ENCODE results near the gene BRD7.
"Not testable (repeated sequence)": the region's sequence is repeated elsewhere in the genome, so short reads cannot be mapped to it uniquely, and the experiment has no call there.

BRD7 gene

DNA sequence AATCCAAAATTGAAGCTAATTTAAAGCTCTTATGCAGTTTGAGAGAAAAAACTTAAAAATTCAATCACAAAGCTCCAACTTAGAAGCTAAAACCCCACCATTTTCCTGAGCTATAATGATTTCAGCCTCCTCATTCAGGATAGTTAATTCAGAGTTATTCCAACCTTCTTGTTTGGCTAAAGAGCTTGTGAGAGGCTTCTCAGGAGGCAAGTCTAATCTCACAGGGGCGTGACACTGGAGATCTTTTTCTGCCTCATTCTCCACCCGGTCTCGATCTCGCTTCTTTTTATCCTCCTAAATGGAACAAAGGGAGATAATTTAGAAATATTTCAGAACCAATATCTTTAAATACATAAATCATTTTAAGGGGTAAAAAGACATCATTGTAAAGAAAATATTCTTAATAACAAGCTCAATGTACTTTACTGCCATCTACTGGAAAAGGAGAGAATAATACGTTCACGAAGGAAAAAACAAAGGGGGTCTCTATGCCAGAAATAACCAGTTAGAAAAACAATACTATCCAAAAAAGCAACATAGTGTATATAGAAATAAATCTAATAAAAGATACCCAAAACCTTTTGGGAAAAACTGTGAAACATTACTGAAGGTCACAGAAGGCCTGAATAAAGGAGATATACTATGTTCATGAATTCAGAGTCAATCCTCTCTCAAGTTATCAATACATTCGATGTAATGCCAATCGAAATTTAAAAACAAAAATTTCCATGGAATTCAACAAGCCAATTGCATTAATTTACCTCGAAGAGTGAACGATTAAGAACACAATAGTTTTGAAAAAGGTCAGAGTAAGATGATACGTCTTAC lies 13.9 kb downstream of the BRD7 start:
- DNase-seq: no peak

DNA sequence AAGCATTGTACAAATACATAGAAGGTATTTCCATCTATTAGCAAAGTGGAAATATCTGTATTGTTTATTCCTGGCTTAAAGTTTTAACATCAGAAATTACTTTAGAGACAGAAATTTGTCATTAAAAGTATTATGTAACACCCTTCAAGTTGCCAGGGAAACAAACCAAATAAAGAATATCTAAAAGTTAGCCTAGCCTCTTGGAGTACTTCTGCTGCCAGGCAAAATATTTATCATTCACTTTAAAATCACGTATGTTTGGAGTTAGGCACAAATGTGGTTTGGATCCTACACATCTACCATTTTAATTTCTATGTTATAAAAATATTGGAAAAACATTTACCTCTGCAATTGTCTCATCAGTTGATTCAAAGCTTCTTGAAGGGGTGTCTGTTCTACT lies 14.7 kb downstream of the BRD7 start:
- DNase-seq: no peak

DNA sequence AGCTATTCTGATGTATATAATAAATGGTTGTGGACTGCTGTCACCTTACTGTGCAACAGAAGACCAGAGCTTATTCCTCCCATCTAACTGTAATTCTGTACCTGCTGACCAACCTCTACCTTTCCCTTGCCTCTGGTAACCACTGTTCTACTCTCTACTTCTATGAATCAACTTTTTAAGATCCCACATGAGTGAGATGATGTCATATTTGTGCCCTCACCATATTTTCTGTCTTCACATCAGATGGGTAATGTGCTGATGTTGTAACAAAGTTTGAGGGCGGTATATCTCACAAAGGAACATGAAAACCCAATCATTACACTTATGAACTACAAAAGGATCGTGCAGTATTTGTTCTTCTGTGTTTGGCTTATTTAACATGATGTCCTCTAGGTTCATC lies 16.8 kb downstream of the BRD7 start:
- no peak for DNase-seq

DNA sequence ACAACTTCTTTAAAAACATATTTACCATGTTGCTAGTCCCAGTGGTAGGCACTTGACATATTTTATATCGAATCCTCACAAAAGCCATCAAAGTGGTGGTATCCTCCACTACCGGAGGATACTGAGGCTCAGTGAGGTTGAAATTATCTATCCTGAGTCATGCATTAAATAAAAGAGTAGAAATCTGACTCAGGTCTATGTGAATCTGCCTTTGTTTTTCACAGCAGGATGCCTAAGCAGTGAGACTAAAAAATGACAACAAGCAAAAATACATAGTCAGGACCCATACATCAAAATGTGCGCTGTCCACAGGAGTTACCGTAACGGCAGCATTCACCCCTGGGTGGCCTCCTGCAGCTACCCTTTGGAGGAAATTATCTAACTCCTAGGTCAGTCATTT lies 17.7 kb downstream of the BRD7 start:
- no peak for DNase-seq

DNA sequence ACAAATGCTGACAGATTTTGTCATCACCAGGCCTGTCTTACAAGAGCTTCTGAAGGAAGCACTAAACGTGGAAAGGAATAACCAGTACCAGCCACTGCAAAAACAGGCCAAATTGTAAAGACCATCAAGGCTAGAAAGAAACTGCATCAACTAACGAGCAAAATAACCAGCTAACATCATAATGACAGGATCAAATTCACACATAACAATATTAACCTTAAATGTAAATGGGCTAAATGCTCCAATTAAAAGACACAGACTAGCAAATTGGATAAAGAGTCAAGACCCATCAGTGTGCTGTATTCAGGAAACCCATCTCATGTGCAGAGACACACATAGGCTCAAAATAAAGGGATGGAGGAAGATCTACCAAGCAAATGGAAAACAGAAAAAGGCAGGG lies 23.6 kb downstream of the BRD7 start:
- not testable (repeated sequence) for DNase-seq

DNA sequence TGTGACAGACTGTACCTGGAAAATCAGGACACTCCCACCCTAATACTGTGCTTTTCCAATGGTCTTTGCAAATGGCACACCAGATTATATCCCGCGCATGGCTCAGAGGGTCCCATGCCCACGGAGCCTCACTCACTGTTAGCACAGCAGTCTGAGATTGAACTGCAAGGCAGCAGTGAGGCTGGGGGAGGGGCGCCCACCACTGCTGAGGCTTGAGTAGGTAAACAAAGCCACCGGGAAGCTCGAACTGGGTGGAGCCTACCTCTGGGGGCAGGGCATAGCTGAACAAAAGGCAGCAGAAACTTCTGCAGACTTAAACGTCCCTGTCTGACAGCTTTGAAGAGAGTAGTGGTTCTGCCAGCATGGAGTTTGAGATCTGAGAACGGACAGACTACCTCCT lies 25.2 kb downstream of the BRD7 start:
- not testable (repeated sequence) for DNase-seq

DNA sequence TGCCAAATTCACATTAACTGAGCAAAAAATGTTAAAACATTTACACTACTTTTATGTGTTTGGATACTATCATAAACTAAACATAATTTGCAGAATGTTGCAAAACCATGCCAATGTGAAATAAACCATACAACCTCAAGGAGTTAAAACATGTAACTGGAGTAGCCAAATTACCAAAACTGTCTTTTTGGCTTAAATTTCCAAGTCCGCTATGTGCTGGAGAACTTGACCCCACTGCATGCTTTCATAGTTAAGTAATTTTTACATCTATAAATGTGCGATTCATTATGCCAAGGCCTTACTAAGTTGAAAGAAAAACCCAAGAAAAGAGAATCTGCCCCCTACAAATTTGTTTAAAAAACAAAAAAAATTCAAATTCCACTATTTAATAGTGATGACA lies 28.2 kb downstream of the BRD7 start:
- no peak for DNase-seq

DNA sequence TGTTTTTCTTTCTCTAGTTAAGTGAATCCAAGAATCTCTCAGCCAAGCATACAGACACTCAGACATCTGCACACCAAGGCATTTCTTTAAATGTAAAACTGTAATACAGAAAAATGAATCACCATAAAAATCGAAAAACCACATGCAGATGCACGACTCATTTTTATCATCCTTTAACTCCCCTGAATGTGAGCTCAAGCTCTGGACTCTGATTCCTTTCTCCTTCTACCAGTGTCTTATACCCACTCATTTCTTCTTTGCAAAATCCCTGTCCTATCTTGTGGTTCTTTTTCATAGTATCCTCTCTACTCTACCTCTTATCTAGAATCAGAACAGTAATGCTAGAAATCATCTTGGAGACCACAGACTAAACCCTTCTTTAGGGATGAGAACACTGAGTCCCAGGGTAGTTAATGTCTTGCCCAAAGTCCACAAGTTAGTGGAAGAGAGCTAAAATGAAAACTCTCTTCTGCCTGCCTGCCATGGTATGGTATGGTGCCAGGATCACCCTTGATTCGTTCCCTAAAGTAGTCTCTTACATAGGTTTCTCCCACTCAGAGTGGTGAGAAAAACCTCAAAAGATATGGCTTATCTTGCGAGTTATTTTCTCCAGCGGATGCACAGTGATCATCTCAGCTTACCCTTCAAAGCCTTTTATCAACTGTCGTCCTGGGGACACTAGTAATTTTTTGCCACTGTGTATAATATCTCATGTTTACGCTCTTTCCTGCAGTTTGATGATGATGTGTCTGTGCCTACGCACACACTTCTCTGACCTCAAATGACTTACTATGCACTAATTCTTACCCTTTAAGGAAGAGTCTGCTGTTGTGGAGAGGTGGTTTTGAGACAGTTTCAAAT lies 30.2 kb downstream of the BRD7 start:
- DNase-seq: no peak

DNA sequence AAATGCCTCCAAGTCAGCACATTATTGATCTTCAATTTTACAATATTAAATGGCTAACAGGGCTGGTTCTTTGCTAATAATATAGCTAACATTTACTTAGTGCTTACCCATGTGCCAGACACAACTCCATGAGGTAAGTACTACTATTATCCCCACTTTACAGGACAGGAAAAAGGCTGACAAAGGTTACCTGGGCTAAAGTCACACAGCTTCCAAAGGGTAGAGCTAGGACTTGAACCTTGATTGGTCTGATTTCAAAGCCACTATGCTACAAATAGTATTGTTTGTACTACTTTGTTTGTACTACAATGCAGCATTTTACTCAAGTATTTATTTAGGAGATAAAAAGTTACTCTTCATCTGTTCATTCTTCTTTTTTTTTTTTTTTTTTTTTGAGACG lies 31.9 kb downstream of the BRD7 start:
- DNase-seq: no peak

DNA sequence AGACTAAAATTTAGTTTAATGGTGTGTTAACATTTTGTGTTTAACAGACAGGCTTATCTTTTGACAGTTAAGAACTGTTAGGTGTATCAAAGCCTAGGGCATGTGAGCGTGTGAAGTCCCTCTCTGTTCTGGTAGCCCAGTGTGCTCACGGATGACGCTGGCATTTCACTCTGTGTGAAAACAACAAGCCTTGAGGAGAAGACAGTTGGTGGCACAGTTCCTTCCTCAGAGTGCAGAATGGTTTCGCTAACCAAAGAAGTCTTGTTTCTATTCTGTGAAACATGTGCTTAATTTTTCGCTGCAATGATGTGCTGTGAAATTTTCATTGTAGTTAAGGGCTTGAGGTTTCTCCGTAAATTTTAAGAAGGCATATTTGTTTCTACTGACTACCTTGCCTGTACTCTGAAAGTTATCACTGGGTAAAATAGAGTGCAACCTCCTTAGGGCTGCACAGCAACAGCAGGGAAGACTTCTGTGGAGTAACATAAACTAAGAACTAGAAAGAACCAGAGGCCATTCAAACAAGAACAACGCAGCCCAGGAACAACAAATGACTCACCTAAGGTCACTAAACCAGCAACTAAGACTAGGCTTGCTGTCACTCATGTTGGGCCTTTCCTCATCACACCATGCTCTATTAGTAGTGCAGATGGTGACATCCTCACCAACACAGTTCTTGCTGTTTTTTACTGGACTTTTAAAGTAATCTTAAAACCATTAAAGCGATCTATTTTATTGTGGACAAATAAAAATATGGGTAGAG lies 33.4 kb downstream of the BRD7 start:
- no peak for DNase-seq

DNA sequence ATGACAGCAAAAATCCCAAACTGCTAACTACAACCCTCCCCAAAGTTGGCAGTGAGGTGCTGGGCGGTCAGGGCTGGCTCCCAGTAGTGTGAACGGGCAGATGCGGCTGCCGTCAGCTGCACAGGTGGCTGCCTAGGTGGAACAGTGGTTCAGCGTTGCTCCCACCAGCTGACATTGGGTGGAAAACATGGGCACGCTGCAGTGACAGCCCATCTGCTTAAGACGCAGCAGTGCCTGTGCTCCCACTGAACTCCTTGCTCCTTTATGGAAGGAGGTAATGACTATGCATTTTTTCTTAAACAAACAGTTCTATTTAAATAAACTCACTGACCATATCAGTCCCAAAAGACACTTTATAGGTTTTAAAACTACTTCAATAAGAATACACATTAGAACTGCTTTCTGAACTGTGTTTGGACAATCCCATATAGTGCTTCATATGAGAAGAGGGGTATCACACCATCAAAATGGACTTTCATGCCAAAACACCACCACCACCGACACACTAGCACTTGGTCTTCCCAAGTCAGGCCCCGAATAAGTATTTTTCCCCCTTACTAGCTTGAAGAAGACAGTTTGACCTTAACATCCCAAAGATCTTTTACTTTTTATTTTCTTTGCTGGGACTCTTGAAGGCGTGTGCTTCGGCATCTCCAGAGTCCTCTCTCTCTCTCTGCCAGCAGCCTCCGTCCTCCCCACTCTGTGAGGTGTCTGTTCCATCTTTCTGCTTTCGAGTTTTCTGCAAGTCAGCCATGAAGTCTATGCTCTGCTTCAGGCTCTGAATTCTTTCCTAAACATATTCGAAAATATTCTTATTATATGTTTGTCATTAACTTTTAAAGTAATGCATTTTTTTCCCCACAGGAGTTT lies 34.4 kb downstream of the BRD7 start:
- no peak for DNase-seq

DNA sequence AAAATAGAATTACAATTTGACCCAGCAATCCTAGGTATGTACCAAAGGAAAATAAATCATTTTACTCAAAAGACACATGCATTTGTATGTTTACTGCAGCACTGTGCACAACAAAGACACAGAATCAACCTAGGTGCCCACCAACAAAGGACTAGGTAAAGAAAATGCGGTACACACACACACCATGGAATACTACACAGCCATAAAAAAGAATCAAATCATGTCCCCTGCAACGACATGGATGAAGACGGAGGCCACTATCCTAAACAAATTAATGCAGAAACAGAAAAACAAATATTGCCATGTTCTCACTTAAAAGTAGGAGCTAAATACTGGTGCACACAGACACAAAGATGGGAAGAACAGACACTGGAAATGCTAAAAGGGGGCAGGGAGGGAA lies 36.2 kb downstream of the BRD7 start:
- DNase-seq: no peak

DNA sequence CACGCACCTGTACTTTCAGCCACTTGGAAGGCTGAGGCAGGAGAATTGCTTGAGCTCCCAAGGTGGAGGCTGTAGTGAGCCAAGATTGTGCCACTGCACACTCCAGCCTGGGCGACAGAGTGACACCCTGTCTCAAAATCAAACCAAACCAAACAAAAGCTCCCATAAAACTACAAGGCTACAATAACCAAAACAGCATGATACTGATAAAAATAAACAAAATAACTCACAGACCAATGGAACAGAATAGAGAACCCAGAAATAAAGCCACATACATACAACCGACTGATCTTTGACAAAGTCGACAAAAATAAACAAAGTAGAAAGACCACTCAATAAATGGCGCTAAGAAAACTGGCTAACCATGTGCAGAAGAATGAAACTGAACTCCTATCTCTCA lies 37.2 kb downstream of the BRD7 start:
- DNase-seq: no peak

DNA sequence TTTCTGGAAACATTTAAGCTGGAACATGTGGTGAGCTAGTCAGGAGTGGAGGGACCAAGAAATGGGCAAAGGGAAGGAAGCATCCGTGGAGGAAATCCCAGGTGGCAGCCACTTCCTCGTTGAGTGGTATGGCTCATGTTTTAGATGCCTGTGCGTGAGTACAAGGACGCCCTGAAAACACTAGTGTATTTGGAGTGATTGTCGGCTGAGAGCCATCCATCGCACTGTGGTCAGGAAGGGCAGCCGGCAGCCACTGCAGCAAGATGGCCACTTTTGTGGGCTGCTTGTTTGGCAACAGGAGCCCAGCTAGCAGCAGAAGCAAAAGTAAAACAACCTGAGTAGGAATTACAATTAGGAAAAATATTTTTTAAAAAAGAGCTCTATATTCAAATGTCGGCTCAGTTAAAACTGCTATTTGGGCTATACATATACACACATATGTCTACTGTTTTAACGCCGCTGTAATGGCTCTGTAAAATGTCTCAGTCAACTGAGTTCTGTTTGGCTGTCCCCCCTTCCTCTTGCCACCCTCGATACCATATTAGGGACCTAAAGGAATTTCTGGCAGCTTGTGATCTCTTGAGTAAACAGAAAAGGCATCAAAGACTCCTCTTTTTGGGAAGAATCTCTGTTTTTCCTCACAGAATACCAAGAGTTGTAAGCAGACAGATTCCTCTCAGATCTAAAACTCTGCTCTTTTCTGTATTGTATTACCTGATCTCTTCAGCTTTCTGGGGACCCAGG lies 39.2 kb downstream of the BRD7 start:
- DNase-seq: no peak

DNA sequence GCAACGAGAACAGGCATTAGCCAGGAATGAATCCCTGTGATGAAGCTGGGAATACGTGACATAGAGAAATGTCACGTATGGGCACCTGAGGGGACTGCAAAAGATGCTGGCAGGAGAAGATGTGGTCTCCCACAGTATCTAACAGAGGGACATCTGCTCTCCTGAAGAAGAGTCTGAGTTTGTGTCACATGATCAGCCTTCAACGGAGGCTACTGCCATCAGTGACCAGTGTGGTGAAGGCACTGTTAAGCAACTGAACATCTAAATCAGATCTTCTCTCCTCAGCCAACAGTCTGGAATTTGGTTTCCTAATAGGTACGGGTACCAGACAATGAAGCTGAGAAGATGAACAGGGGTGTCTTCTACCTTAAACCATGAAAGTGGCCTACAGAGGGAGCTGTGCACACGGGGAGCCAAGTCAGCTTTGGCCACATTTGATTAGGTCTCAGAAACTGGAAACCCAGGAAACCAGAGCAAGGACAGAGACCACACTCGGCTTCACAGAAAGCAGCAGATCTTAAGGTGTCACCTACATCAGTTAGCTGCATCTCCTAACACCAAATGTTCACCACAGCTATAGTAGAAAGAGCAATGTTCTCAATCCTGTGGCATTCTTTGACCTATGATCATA lies 41.8 kb downstream of the BRD7 start:
- DNase-seq: peak; percentile 74

DNA sequence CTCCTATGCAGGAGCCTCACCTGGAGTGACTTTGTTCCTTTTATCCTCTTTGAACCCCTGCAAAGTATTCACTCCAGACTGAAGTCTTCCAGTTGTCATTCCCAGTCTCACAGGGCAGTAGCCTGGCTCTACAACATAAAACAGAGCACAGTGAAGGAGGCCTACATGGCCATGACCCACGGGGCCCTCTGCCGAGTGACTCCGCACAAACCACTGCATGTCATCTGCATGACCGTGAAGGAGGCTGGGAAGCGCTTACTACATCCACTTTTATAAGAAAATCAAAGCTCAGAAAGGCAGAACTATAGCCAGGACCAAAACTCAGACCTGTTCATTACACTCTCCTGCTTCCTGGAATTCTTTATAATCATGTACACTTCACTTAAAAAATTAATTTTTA lies 42.5 kb downstream of the BRD7 start:
- DNase-seq: no peak

DNA sequence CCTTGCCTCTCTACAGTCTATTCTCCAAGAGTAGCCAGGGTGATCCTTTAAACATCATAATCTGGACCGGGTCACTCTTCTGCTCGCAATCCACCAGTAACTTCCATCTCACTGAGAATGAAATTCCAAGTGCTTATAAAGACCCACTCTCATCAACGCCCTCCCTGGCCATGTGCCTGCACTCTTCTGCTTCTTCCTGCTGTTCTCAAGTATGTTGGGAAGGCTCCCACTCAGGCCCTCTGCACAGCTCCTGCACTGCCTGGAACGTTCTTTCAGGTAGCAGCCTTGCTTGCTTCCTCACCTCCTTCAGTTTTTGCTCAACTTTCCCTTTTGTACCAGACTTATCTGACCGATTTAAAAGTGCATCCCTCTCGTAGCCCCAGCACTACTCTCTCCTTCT lies 44.4 kb downstream of the BRD7 start:
- no peak for DNase-seq

DNA sequence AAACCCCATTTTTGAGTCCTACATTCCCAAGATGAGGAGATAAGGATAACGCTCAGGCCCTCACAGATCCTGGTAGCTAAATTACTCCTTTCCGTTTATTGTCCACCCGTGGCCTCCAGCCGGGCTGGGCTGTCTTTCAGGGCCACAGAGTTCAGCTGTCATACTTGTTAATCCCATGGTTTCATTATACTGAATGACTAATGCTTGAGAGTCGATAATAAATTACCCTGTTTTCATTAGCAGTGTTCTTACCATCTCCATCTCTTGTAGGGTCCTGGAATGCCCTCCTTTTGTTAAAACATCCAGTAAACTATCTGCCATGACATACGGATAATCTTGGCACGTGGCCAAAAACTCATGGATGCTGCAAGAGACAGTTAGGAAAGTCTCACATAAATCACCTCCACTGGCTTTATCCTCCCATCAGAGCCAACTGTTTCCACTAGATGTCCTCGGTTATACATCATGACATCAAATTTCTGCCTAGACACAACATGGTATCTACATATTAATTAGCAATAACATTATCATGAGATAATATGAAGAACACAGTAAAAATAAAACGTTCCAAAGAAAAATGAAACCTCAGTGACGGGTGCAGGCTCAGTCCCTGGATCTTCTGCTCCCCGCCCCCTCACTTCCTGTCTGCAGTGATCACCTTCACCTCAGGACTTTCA lies 45.3 kb downstream of the BRD7 start:
- no peak for DNase-seq

DNA sequence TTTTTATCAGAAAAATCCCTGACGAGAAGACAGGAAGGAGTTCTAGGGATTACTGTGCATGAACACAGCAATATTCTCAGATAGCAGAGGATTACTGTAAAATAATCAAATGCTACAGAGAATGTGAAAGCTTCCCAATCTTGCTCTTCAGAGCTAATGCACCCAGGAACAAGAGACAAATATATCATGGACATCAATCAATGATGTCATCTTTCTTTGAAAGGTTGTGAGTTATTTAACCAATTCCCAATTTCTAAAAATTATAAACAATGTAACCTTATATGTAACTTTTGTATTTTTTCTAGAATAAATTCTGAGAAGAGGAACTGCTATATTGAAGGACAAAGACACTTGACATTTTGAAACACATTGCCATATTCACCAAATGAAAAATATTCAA lies 46.5 kb downstream of the BRD7 start:
- DNase-seq: no peak

DNA sequence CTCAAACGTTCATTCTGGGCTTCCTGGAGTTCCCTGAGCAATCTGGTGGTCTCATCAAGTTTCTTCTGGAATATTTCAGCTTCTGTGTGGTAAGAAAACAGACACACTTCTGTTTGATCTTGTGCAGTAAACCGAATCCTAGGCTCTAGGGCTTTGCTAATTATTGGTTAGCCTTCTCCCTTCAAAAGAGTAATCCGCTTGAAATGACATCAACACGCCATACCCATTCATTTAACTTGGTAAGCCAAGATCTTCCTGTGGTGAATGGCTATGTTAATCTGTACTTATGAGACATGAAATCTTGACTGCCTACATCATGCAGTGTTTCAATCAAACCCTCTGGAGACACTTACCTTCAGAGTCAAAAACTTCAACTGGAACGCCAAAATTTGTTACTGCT lies 48.5 kb downstream of the BRD7 start:
- DNase-seq: no peak
